Measurements from ENCODE around the gene UBE2V1.

UBE2V1 gene

GRCh38 chr20:50041246-50041873 is 71.6 kb downstream of the UBE2V1 start:
- FAIRE-seq: peak; percentile 59

GRCh38 chr20:50040432-50041245 is 72.3 kb downstream of the UBE2V1 start:
- FAIRE-seq (no peak), DNase-seq (ENCODE audit: insufficient read length, low spot score) (no peak)
- TF ChIP-seq POU2F2 (IDR thresholded peaks at IDR 0.05; ENCODE audit: low read depth, low read length): no peak
- no peak for TF ChIP-seq TAF1 (IDR thresholded peaks at IDR 0.05; ENCODE audit: low read depth, low read length)
- no peak for TF ChIP-seq POLR2A (IDR thresholded peaks at IDR 0.05; ENCODE audit: low read depth, low read length)
- no peak for TF ChIP-seq PAX5 (IDR thresholded peaks at IDR 0.05; ENCODE audit: insufficient read depth, low read length, severe bottlenecking)

More at GRCh38 chr20:50041246-50041873, 71.6 kb downstream of the UBE2V1 start:
- DNase-seq (ENCODE audit: insufficient read length, low spot score): peak; percentile 65
- TF ChIP-seq POU2F2 (IDR thresholded peaks at IDR 0.05; ENCODE audit: low read depth, low read length) (no peak), SPI1 (IDR thresholded peaks at IDR 0.05; ENCODE audit: low read depth, low read length) (peak; percentile 90)

- TF ChIP-seq POU2F2 (IDR thresholded peaks at IDR 0.05; ENCODE audit: low read depth, low read length) (no peak), POLR2A (IDR thresholded peaks at IDR 0.05; ENCODE audit: low read depth, low read length) (no peak), TAF1 (IDR thresholded peaks at IDR 0.05; ENCODE audit: low read depth, low read length) (no peak), SPI1 (IDR thresholded peaks at IDR 0.05; ENCODE audit: low read depth, low read length) (no peak)
- DNase-seq (ENCODE audit: insufficient read length, low spot score): no peak
- FAIRE-seq: no peak
Measured at GRCh38 chr20:50039706-50040431, 73.1 kb downstream of the UBE2V1 start.

- TF ChIP-seq POLR2AphosphoS5 (IDR thresholded peaks at IDR 0.05; ENCODE audit: low read depth, low read length) (no peak), TAF1 (IDR thresholded peaks at IDR 0.05; ENCODE audit: low read depth, low read length) (no peak), SPI1 (IDR thresholded peaks at IDR 0.05; ENCODE audit: low read depth, low read length) (no peak), POLR2A (IDR thresholded peaks at IDR 0.05; ENCODE audit: low read depth, low read length) (no peak), POU2F2 (IDR thresholded peaks at IDR 0.05; ENCODE audit: low read depth, low read length) (no peak), PAX5 (IDR thresholded peaks at IDR 0.05; ENCODE audit: insufficient read depth, low read length, severe bottlenecking) (no peak)
- DNase-seq (ENCODE audit: insufficient read length, low spot score) (no peak), FAIRE-seq (no peak)
Measured at GRCh38 chr20:50038574-50038991, 74.4 kb downstream of the UBE2V1 start.

- no peak for TF ChIP-seq TAF1 (IDR thresholded peaks at IDR 0.05; ENCODE audit: low read depth, low read length)
- TF ChIP-seq SPI1 (IDR thresholded peaks at IDR 0.05; ENCODE audit: low read depth, low read length): no peak
- no peak for TF ChIP-seq PAX5 (IDR thresholded peaks at IDR 0.05; ENCODE audit: insufficient read depth, low read length, severe bottlenecking)
- TF ChIP-seq POU2F2 (IDR thresholded peaks at IDR 0.05; ENCODE audit: low read depth, low read length): no peak
- TF ChIP-seq POLR2AphosphoS5 (IDR thresholded peaks at IDR 0.05; ENCODE audit: low read depth, low read length): no peak
- TF ChIP-seq POLR2A (IDR thresholded peaks at IDR 0.05; ENCODE audit: low read depth, low read length): no peak
- FAIRE-seq (no peak), DNase-seq (ENCODE audit: insufficient read length, low spot score) (no peak)
Measured at GRCh38 chr20:50038169-50038568, 74.8 kb downstream of the UBE2V1 start.

GRCh38 chr20:50037575-50037974 is 75.4 kb downstream of the UBE2V1 start:
- no peak for FAIRE-seq
- no peak for DNase-seq (ENCODE audit: insufficient read length, low spot score)
- TF ChIP-seq PAX5 (IDR thresholded peaks at IDR 0.05; ENCODE audit: insufficient read depth, low read length, severe bottlenecking) (no peak), POU2F2 (IDR thresholded peaks at IDR 0.05; ENCODE audit: low read depth, low read length) (no peak), POLR2AphosphoS5 (IDR thresholded peaks at IDR 0.05; ENCODE audit: low read depth, low read length) (no peak), TAF1 (IDR thresholded peaks at IDR 0.05; ENCODE audit: low read depth, low read length) (no peak), SPI1 (IDR thresholded peaks at IDR 0.05; ENCODE audit: low read depth, low read length) (no peak), POLR2A (IDR thresholded peaks at IDR 0.05; ENCODE audit: low read depth, low read length) (no peak)

- FAIRE-seq (no peak), DNase-seq (ENCODE audit: insufficient read length, low spot score) (no peak)
- TF ChIP-seq SPI1 (IDR thresholded peaks at IDR 0.05; ENCODE audit: low read depth, low read length) (no peak), POU2F2 (IDR thresholded peaks at IDR 0.05; ENCODE audit: low read depth, low read length) (no peak), POLR2AphosphoS5 (IDR thresholded peaks at IDR 0.05; ENCODE audit: low read depth, low read length) (no peak), TAF1 (IDR thresholded peaks at IDR 0.05; ENCODE audit: low read depth, low read length) (no peak), POLR2A (IDR thresholded peaks at IDR 0.05; ENCODE audit: low read depth, low read length) (no peak), PAX5 (IDR thresholded peaks at IDR 0.05; ENCODE audit: insufficient read depth, low read length, severe bottlenecking) (no peak)
Measured at GRCh38 chr20:50037123-50037522, 75.8 kb downstream of the UBE2V1 start.

- no peak for TF ChIP-seq POLR2AphosphoS5 (IDR thresholded peaks at IDR 0.05; ENCODE audit: low read depth, low read length)
- no peak for TF ChIP-seq SPI1 (IDR thresholded peaks at IDR 0.05; ENCODE audit: low read depth, low read length)
- no peak for TF ChIP-seq PAX5 (IDR thresholded peaks at IDR 0.05; ENCODE audit: insufficient read depth, low read length, severe bottlenecking)
- TF ChIP-seq POLR2A (IDR thresholded peaks at IDR 0.05; ENCODE audit: low read depth, low read length): no peak
- TF ChIP-seq TAF1 (IDR thresholded peaks at IDR 0.05; ENCODE audit: low read depth, low read length): no peak
- no peak for TF ChIP-seq POU2F2 (IDR thresholded peaks at IDR 0.05; ENCODE audit: low read depth, low read length)
- DNase-seq (ENCODE audit: insufficient read length, low spot score): no peak
- no peak for FAIRE-seq
Measured at GRCh38 chr20:50036703-50037102, 76.2 kb downstream of the UBE2V1 start.

- TF ChIP-seq POLR2AphosphoS5 (IDR thresholded peaks at IDR 0.05; ENCODE audit: low read depth, low read length) (no peak), SPI1 (IDR thresholded peaks at IDR 0.05; ENCODE audit: low read depth, low read length) (no peak), TAF1 (IDR thresholded peaks at IDR 0.05; ENCODE audit: low read depth, low read length) (no peak), POLR2A (IDR thresholded peaks at IDR 0.05; ENCODE audit: low read depth, low read length) (no peak), POU2F2 (IDR thresholded peaks at IDR 0.05; ENCODE audit: low read depth, low read length) (no peak), PAX5 (IDR thresholded peaks at IDR 0.05; ENCODE audit: insufficient read depth, low read length, severe bottlenecking) (no peak)
- DNase-seq (ENCODE audit: insufficient read length, low spot score) (no peak), FAIRE-seq (no peak)
Measured at GRCh38 chr20:50034567-50035180, 78.3 kb downstream of the UBE2V1 start.

Data from GM12891 (cell line).